NT2/D1 (cell line): ENCODE data around the gene RAB3B.
"Not testable (repeated sequence)": the region's sequence is repeated elsewhere in the genome, so short reads cannot be mapped to it uniquely, and the experiment has no call there.

Experiments used
- DNase-seq: peaks from one replicate; pipeline ENCODE4 v3.0.0-alpha.2; 2011; ENCODE audit warnings: low read depth, low spot score
- H3K27me3 ChIP-seq: 2 replicates; pipeline ENCODE4 v1.6.0; 2011; ENCODE audit warnings: mild to moderate bottlenecking; ENCODE audit not compliant: insufficient read length, insufficient read depth
- H3K36me3 ChIP-seq: 2 replicates; pipeline ENCODE4 v1.6.1; 2011; ENCODE audit warnings: mild to moderate bottlenecking, low read length, mixed read lengths; ENCODE audit not compliant: insufficient read depth, insufficient read length
- H3K4me1 ChIP-seq: 2 replicates; pipeline ENCODE4 v1.5.1; 2011; ENCODE audit not compliant: insufficient read depth, insufficient read length
- H3K4me3 ChIP-seq: 2 replicates; pipeline ENCODE4 v1.5.1; 2011; ENCODE audit warnings: low read depth; ENCODE audit not compliant: insufficient read length
- H3K9ac ChIP-seq: 2 replicates; pipeline ENCODE4 v1.6.0; 2011; ENCODE audit warnings: low read depth; ENCODE audit not compliant: insufficient read length
- H3K9me3 ChIP-seq: 2 replicates; pipeline ENCODE4 v1.5.1; 2011; ENCODE audit warnings: mild to moderate bottlenecking, low read length; ENCODE audit not compliant: insufficient read depth
- SUZ12 ChIP-seq: IDR thresholded peaks from 2 replicates; pipeline ENCODE4 v1.6.1; 2011; ENCODE audit not compliant: insufficient read length, insufficient read depth; ENCODE audit errors: extremely low read depth
- YY1 ChIP-seq: IDR thresholded peaks from 2 replicates; pipeline ENCODE4 v1.6.1; 2011; ENCODE audit not compliant: insufficient read length, insufficient read depth
- ZNF274 ChIP-seq: IDR thresholded peaks from 2 replicates; pipeline ENCODE4 v1.6.1; 2011; ENCODE audit warnings: mild to moderate bottlenecking, low read depth, low read length

The RAB3B gene

DNA sequence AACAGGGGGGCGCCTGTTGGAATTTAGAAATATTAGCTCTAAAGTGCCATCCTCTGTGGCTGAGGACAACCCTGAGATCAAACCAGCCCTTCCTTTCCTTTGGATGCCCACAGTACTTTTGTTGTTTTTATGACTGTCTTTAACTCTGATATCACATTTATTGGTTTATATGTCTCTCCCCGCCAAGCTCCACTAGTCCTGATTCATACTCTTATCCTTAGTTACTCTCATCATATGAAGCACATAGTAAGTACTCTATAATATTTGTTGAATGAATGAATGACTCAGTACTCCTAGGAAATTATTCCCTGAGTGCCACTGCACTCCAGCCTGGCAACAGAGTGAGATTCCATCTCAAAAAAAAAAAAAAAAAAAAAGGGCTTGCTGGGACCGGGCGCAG, 89.3 kb downstream of the RAB3B start:
- DNase-seq: no peak
- Histone ChIP-seq H3K4me3 (no peak overlapping the region), H3K9ac (no peak overlapping the region), H3K36me3 (no peaks in the 10 kb centered on the region), H3K9me3 (no peaks in the 10 kb centered on the region), H3K27me3 (no peaks in the 10 kb centered on the region), H3K4me1 (no peaks in the 10 kb centered on the region)
- TF ChIP-seq ZNF274 (no peak), YY1 (no peak)

DNA sequence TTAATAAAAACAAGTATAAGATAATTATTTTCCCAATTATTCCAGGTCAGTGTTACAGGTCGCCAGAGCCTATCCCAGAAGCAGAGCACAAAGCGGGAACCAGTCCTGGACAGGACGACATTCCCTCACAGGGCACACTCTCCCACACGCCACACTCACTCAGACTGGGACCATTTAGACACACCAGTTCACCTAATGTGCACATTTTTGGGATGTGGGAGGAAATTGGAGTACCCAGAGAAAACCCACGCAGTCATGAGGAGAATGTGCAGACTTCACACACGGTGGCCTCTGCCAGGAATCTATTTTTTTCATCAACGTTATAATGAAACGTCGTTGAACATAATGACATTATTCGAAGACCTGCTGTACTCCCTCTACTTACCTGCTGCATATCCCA, 91.5 kb downstream of the RAB3B start:
- no peak overlapping the region for H3K4me3 ChIP-seq
- no peaks in the 10 kb centered on the region for H3K4me1 ChIP-seq
- no peaks in the 10 kb centered on the region for H3K36me3 ChIP-seq
- H3K9ac ChIP-seq: no peak overlapping the region
- no peak for DNase-seq
- H3K9me3 ChIP-seq: no peaks in the 10 kb centered on the region
- no peaks in the 10 kb centered on the region for H3K27me3 ChIP-seq
- no peak for TF ChIP-seq YY1
- TF ChIP-seq SUZ12: no peak
- no peak for TF ChIP-seq ZNF274

DNA sequence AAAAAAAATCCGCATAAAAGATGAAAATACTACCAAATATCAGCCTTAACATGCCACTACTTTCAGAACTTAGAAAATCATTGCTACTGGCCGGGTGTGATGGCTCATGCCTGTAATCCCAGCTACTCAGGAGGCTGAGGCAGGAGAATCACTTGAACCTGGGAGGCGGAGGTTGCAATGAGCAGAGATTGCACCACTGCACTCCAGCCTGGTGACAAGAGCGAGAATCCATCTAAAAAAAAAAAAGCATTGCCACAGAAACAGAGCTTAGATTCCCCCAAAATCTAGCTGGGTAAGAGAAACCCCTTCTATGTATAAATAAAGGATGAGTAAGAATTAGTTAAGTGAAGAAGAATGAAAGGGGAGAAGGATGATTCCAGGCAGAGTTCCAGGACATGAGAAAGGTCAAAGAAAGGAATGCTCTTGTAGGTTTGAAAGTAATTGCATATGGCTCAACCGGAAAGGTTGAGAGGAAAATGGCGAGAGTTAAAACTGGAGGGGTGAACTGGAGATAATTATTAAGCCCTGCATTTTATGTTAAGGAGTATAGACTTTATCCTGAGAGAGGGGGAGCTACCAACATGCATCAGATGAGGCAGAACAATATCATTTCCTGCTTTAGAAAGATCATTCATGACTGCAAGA, 92.3 kb downstream of the RAB3B start:
- TF ChIP-seq YY1: no peak
- no peak for TF ChIP-seq ZNF274
- TF ChIP-seq SUZ12: no peak
- Histone ChIP-seq H3K9ac (no peak overlapping the region), H3K4me1 (no peaks in the 10 kb centered on the region), H3K9me3 (no peaks in the 10 kb centered on the region), H3K36me3 (no peaks in the 10 kb centered on the region), H3K27me3 (no peaks in the 10 kb centered on the region), H3K4me3 (no peak overlapping the region)
- DNase-seq: no peak

DNA sequence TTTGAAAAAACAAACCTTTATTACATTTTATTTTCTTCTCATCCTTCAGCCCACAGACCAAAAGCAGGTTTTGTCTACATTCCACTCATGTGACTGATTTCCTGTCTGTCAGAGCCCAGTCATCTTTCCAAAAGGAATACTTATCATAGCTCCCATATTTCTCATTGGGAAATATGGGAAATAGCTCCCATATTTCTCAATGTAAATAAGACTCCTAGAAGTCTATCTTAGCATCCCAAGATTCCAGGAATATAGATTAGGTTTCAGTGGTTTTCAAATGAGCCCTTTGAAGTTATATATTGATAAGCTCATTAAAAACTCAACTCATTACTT, 92.8 kb downstream of the RAB3B start:
- H3K4me3 ChIP-seq: no peak overlapping the region
- DNase-seq: no peak
- no peaks in the 10 kb centered on the region for H3K9me3 ChIP-seq
- no peaks in the 10 kb centered on the region for H3K36me3 ChIP-seq
- no peaks in the 10 kb centered on the region for H3K27me3 ChIP-seq
- H3K9ac ChIP-seq: no peak overlapping the region
- no peak for TF ChIP-seq ZNF274
- TF ChIP-seq YY1: no peak
- TF ChIP-seq SUZ12: no peak
- no peaks in the 10 kb centered on the region for H3K4me1 ChIP-seq

DNA sequence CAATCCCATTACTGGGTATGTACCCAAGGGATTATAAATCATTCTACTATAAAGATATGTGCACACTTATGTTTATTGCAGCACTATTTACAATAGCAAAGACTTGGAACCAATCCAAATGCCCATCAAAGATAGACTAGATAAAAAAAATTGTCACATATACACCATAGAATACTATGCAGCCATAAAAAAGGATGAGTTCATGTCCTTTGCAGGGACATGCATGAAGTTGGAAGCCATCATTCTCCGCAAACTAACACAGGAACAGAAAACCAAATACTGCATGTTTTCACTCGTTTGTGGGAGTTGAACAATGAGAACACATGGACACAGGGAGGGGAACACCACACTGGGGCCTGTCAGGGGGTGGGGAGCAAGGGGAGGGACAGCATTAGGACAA, 95.8 kb downstream of the RAB3B start:
- H3K4me1 ChIP-seq, H3K4me3 ChIP-seq, DNase-seq, H3K9ac ChIP-seq, H3K27me3 ChIP-seq, H3K9me3 ChIP-seq, H3K36me3 ChIP-seq: not testable (repeated sequence)

DNA sequence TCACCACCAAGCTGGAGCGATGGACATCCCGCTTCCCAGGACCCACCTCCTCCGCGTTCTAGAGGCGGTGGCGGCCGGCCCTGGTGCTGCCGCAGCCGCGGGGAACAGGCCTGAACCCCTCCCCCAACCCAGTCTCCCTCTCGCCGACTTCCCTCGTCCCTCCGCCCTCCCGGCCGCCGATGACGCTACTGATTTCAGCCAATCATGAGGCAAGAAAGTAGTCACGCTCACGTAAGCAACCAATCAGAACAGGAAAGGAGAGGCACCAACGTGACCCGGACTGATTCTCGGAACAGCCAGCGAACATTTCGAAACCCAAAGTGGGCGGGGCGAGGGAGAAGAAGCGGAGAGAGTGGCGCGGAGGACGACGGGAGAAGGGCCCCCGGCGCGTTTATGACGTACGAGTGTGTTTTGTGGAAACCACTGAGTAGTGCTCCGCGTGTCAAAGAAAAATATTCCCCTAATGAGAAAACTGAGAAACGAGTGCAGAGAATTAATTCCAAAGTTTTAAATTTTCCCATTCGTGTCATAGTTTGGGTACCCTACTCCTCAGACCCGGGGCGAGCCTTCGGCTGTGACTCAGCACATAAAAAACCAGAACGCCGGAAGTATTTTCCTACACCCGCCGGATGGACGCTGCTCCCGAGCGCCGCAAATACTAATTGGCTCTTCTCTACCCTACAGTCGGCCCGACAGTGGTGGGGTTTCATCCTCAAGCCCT, 111.7 kb downstream of the RAB3B start, which contains the start of gene NRDC:
Gene NRDC (minus strand): TSS at position 112 of the 721 bp plus-strand sequence. CDS start 112 bp downstream, outside the sequence.
- Histone ChIP-seq H3K36me3 (peaks cover 20% of the 10 kb centered on the region), H3K27me3 (no peaks in the 10 kb centered on the region), H3K9me3 (no peaks in the 10 kb centered on the region), H3K4me3 (peak within 1 kb of the TSS; percentile 96), H3K9ac (peak within 1 kb of the TSS; percentile 99), H3K4me1 (no peaks in the 10 kb centered on the region)
- peak; percentile 100 for DNase-seq
- no peak for TF ChIP-seq ZNF274

DNA sequence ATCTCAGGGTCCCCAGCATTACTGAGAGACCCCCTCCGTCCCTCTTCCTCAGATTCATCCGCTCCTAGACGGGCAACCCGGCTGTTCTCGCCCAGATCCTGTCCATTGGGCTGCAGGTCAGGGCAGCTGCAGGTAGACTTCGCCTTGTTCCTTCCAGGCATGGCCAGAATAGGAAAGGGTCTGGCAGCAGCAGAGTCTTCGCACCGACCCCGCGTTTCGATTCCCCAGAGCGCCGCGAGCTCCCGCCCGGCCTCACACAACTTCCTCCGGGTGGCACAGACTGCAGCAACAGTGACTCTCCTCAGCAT, 112.2 kb downstream of the RAB3B start:
- H3K9me3 ChIP-seq: no peaks in the 10 kb centered on the region
- peak overlapping the region; percentile 99 for H3K9ac ChIP-seq
- peaks cover 22% of the 10 kb centered on the region for H3K36me3 ChIP-seq
- no peak for DNase-seq
- no peaks in the 10 kb centered on the region for H3K4me1 ChIP-seq
- TF ChIP-seq ZNF274: no peak
- TF ChIP-seq YY1: no peak
- no peaks in the 10 kb centered on the region for H3K27me3 ChIP-seq
- peak overlapping the region; percentile 96 for H3K4me3 ChIP-seq

DNA sequence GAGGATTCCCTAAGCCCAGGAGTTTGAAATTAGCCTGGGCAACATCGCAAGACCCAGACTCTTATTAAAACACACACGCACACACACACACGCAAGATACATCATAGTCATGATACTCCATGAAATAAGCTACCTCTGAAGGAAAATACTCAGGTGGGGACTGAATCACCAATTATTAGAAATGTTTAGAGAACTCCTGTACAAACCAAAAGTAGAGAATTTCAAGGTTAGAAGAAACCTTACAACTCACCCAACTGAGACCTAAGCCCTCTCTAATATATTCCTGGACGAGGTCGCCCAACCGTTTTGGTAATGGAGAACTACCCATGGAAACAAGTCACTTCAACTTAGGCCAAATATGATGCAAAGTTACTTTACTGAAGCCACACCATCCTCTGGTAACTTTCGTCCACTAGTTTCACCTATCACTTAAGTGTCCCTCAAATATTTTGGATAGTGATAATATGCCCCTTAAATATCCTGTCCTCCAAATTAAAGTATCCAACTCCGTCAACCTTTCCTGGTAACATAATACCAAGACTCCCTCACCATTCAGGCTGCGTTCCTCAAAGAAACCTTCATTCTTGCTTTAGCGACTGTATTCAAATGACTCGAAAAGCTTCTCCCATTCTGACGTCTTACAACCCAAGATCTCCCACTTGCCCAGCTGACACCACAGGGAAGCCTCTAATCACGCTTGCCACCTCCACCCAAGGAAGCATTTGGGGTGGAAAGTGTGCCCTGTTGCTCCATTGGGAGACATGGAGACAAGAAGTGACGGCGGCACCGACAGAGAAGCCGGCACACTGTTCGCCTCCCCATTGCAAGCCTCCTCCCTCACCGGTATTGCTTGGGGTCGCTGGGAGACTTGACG, 112.8 kb downstream of the RAB3B start:
- Histone ChIP-seq H3K36me3 (peaks cover 28% of the 10 kb centered on the region), H3K9ac (peak overlapping the region; percentile 99), H3K27me3 (no peaks in the 10 kb centered on the region), H3K4me3 (peak overlapping the region; percentile 96), H3K4me1 (no peaks in the 10 kb centered on the region), H3K9me3 (no peaks in the 10 kb centered on the region)
- TF ChIP-seq ZNF274 (no peak), YY1 (no peak), SUZ12 (no peak)
- DNase-seq: peak; percentile 22
